ENCODE measurements around the gene AMER2. TPM values are rescaled to one million over a fixed set of nuclear protein-coding genes. Genes with fewer than 3 reads are reported as not detected.

Gene AMER2
- total RNA-seq, 4 donors from 2014 or later, result 0.09 to 2.4 TPM; not detected in 2

DNA sequence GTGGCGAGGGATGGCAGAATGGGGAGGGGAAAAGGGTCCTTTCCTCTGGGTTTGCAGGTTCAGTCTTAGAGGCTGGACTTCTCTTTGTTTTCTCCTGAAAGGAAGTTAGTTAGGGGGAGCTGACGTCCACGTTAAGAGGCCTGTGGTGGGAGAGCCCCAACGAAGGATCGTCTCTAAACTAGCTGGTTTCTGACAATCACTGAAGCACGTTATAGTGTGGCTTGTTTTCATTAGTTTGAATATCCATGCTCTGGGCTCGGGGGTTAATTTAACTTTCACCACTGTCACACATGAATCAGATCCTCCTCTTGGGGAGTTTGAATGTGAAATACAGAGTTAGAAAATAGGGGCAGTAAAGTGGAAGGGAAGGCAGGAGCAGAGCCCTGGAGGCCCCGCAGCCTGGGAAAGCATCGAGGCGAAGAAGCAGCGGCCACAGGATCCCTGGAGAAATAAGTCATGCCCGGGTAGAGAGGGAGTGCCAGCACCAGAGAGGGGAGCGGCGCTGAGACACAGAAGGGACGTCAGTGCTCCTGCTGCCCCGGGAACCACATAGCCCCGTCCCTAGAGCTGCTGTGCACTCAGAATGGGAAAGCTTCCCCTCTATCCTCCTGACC lies 31.1 kb upstream of the AMER2 start:
- no peak for DNase-seq
- no peaks in the 10 kb centered on the region for H3K27me3 ChIP-seq
- no peaks in the 10 kb centered on the region for H3K4me1 ChIP-seq
- no peaks in the 10 kb centered on the region for H3K9me3 ChIP-seq
- H3K4me3 ChIP-seq, result no peak overlapping the region
- TF ChIP-seq POLR2A (IDR thresholded peaks at IDR 0.05), result no peak
- TF ChIP-seq, protein P1, sequence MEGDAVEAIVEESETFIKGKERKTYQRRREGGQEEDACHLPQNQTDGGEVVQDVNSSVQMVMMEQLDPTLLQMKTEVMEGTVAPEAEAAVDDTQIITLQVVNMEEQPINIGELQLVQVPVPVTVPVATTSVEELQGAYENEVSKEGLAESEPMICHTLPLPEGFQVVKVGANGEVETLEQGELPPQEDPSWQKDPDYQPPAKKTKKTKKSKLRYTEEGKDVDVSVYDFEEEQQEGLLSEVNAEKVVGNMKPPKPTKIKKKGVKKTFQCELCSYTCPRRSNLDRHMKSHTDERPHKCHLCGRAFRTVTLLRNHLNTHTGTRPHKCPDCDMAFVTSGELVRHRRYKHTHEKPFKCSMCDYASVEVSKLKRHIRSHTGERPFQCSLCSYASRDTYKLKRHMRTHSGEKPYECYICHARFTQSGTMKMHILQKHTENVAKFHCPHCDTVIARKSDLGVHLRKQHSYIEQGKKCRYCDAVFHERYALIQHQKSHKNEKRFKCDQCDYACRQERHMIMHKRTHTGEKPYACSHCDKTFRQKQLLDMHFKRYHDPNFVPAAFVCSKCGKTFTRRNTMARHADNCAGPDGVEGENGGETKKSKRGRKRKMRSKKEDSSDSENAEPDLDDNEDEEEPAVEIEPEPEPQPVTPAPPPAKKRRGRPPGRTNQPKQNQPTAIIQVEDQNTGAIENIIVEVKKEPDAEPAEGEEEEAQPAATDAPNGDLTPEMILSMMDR (IDR thresholded peaks at IDR 0.05), result no peak
- H3K27ac ChIP-seq, result no peak overlapping the region
- intact Hi-C loops (cut with DNase I; ENCODE audit: low total_unique reads), result no loop called here
- H3K36me3 ChIP-seq, result no peaks in the 10 kb centered on the region

DNA sequence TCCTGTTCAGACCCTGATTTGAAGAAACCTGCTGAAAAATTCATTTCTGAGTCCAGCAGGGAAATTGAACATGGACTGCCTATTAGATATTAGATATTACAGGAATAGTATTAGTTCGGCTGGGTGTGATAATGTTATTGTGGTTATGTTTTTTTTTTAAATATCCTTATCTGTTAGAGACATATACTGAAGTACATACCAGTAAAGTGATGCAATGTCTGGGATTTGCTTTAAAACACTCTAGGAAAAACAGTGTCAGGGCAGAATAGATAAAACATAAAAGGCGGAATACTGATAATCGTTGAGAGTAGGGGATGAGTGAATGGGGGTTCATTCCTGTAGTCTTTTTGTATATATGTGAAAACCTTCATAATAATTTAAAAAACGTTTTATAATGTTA lies 28.7 kb upstream of the AMER2 start:
- DNase-seq, result no peak
- intact Hi-C loops (cut with DNase I; ENCODE audit: low total_unique reads), result no loop called here

DNA sequence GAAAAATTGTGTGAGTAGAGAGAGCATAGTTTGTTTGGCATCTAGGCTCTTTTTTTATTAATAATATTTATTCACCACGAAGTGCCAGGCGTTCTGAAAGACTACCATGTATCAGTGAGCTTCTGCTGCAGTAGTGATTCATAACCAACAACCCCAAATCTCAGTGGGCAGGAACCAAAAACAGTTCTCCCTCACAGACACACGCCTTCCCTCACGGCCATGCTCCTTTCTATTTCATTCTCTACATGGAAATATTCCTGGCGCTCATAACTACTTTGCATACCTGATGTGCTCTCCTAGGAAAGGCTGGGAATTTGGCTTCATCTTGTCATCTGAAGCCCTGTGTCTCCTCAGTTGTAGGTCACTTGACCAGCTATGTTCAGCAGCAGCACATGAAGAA lies 26.6 kb upstream of the AMER2 start:
- Histone ChIP-seq H3K27me3 (no peaks in the 10 kb centered on the region), H3K36me3 (no peaks in the 10 kb centered on the region), H3K27ac (no peak overlapping the region), H3K4me1 (no peaks in the 10 kb centered on the region), H3K4me3 (no peak overlapping the region), H3K9me3 (no peaks in the 10 kb centered on the region)
- intact Hi-C loops (cut with DNase I; ENCODE audit: low total_unique reads), result no loop called here
- DNase-seq, result no peak
- no peak for TF ChIP-seq POLR2A (IDR thresholded peaks at IDR 0.05)
- TF ChIP-seq, protein P1 (IDR thresholded peaks at IDR 0.05), result no peak

More for the DNA sequence above, 28.7 kb upstream of the AMER2 start:
- H3K36me3 ChIP-seq, result no peaks in the 10 kb centered on the region
- no peak overlapping the region for H3K4me3 ChIP-seq
- no peaks in the 10 kb centered on the region for H3K9me3 ChIP-seq
- no peak overlapping the region for H3K27ac ChIP-seq
- no peak for TF ChIP-seq POLR2A (IDR thresholded peaks at IDR 0.05)
- TF ChIP-seq, protein P1 (IDR thresholded peaks at IDR 0.05), result no peak
- H3K4me1 ChIP-seq, result no peaks in the 10 kb centered on the region
- no peaks in the 10 kb centered on the region for H3K27me3 ChIP-seq

DNA sequence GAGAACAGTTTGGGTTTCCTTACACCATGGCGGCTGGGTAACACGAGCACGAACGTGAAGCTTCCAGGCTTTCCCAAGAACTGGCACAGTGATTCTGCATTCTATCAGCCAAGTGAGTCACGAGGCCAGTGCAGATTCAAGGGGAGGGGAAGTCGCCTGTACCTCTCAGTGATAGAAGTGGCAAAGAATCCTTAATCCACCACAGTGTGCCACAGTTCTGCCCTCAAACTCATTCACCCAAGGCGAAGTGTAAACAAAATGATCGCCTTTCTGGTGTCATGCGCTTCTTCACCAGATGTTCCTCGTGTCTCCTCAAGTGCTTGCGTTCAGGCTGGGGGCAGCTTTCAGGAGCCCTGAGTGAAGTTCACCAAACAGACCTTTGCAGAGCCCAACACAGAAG lies 24.9 kb upstream of the AMER2 start:
- no peak for DNase-seq
- H3K36me3 ChIP-seq, result no peaks in the 10 kb centered on the region
- H3K4me1 ChIP-seq, result no peaks in the 10 kb centered on the region
- H3K27ac ChIP-seq, result no peak overlapping the region
- H3K4me3 ChIP-seq, result no peak overlapping the region
- no peaks in the 10 kb centered on the region for H3K9me3 ChIP-seq
- TF ChIP-seq, protein P1 (IDR thresholded peaks at IDR 0.05), result no peak
- no peak for TF ChIP-seq POLR2A (IDR thresholded peaks at IDR 0.05)
- intact Hi-C loops (cut with DNase I; ENCODE audit: low total_unique reads), result no loop called here
- no peaks in the 10 kb centered on the region for H3K27me3 ChIP-seq

DNA sequence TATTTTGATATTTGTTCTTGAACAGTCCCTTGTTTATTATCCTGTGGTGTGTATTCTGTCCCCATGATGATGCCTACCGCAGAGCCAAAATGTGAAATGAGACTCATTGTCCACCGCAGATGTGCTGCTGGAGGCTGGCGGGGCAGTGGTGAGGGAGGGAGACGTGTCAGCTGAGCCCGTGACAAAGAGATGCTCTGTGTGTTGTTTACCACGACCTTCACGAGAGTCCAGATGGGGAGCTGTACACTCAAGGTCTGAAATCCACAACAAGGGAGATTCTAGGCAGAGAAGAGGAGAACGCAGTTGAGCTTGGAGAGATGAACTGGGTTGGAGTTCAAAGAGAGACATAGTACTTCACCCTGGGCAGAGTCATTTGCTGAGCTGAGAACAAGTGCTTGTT lies 20.8 kb upstream of the AMER2 start:
- no peak overlapping the region for H3K27ac ChIP-seq
- H3K9me3 ChIP-seq, result no peaks in the 10 kb centered on the region
- no peak overlapping the region for H3K4me3 ChIP-seq
- no peaks in the 10 kb centered on the region for H3K4me1 ChIP-seq
- no peak for DNase-seq
- no peaks in the 10 kb centered on the region for H3K36me3 ChIP-seq
- no peaks in the 10 kb centered on the region for H3K27me3 ChIP-seq
- TF ChIP-seq, protein P1 (IDR thresholded peaks at IDR 0.05), result no peak
- no peak for TF ChIP-seq POLR2A (IDR thresholded peaks at IDR 0.05)
- intact Hi-C loops (cut with DNase I; ENCODE audit: low total_unique reads), result no loop called here
